ENCODE measurements around the gene ALMS1. TPM values are rescaled to one million over a fixed set of nuclear protein-coding genes. Genes with fewer than 3 reads are reported as not detected.
A peak's percentile ranks its signal among the peaks of the same experiment; 100 is the strongest.
"Not testable (repeated sequence)": the region's sequence is repeated elsewhere in the genome, so short reads cannot be mapped to it uniquely, and the experiment has no call there.

Gene ALMS1
- total RNA-seq, result 12.8 TPM

GRCh38 chr2:73385504-73386341, at the start of gene ALMS1:
ALMS1 (plus strand) TSS chr2:73385836; CDS start chr2:73385869, 33 bp downstream.
- no peaks in the 10 kb centered on the region for H3K36me3 ChIP-seq
- H3K4me1 ChIP-seq, result peaks cover 0 to 8% of the 10 kb centered on the region in 2 donors
- intact Hi-C loops (cut with DNase I), result loop anchor here (1.0 to 5.0 kb wide), 6 partner anchors 33 to 1462 kb away; partner anchors contain the start of genes CCT7, RAB11FIP5, SFXN5 and TPRKB
- DNase-seq (ENCODE audit: low spot score in 2 of 2), result peak; percentile 74 to 92
- H3K27ac ChIP-seq, result peak within 1 kb of the TSS; percentile 80 to 86
- H3K4me3 ChIP-seq, result peak within 1 kb of the TSS; percentile 69 to 86
- TF ChIP-seq CTCF (IDR thresholded peaks at IDR 0.05), result peak in 1 of 3 experiments; percentile 45
- no peaks in the 10 kb centered on the region for H3K27me3 ChIP-seq
- no peaks in the 10 kb centered on the region for H3K9me3 ChIP-seq

- peaks cover 6 to 10% of the 10 kb centered on the region in 2 donors for H3K9me3 ChIP-seq
- no peak for TF ChIP-seq CTCF (IDR thresholded peaks at IDR 0.05)
- H3K27me3 ChIP-seq, result no peaks in the 10 kb centered on the region
- H3K36me3 ChIP-seq, result no peaks in the 10 kb centered on the region
- intact Hi-C loops (cut with DNase I), result no loop called here
- H3K4me3 ChIP-seq, result no peak overlapping the region
- DNase-seq (ENCODE audit: low spot score in 2 of 2), result no peak
- H3K4me1 ChIP-seq, result no peaks in the 10 kb centered on the region
- no peak overlapping the region for H3K27ac ChIP-seq
These were observed 47.8 kb upstream of the ALMS1 start for GRCh38 chr2:73337828-73338227.

GRCh38 chr2:73339201-73339600, 46.4 kb upstream of the ALMS1 start:
- no peak for TF ChIP-seq CTCF (IDR thresholded peaks at IDR 0.05)
- H3K4me3 ChIP-seq, result no peak overlapping the region
- H3K27me3 ChIP-seq, result no peaks in the 10 kb centered on the region
- intact Hi-C loops (cut with DNase I), result no loop called here
- H3K36me3 ChIP-seq, result no peaks in the 10 kb centered on the region
- H3K27ac ChIP-seq, result no peak overlapping the region
- H3K4me1 ChIP-seq, result no peaks in the 10 kb centered on the region
- no peak for DNase-seq (ENCODE audit: low spot score in 2 of 2)
- H3K9me3 ChIP-seq, result peaks cover 6 to 9% of the 10 kb centered on the region in 2 donors

- H3K27ac ChIP-seq, result no peak overlapping the region
- intact Hi-C loops (cut with DNase I), result no loop called here
- no peaks in the 10 kb centered on the region for H3K36me3 ChIP-seq
- no peaks in the 10 kb centered on the region for H3K9me3 ChIP-seq
- H3K4me3 ChIP-seq, result no peak overlapping the region
- TF ChIP-seq CTCF (IDR thresholded peaks at IDR 0.05), result no peak
- H3K4me1 ChIP-seq, result no peaks in the 10 kb centered on the region
- no peak for DNase-seq (ENCODE audit: low spot score in 2 of 2)
- no peaks in the 10 kb centered on the region for H3K27me3 ChIP-seq
These were observed 44.6 kb upstream of the ALMS1 start for GRCh38 chr2:73341039-73341438.

- intact Hi-C loops (cut with DNase I), result no loop called here
- TF ChIP-seq CTCF (IDR thresholded peaks at IDR 0.05), result no peak
- Histone ChIP-seq H3K4me1 (no peaks in the 10 kb centered on the region), H3K27me3 (no peaks in the 10 kb centered on the region), H3K27ac (no peak overlapping the region), H3K36me3 (no peaks in the 10 kb centered on the region), H3K4me3 (no peak overlapping the region), H3K9me3 (no peaks in the 10 kb centered on the region)
- DNase-seq (ENCODE audit: low spot score in 2 of 2), result no peak
These were observed 41.6 kb upstream of the ALMS1 start for GRCh38 chr2:73343992-73344391.

GRCh38 chr2:73344747-73345146, 40.9 kb upstream of the ALMS1 start:
- H3K27ac ChIP-seq; H3K4me1 ChIP-seq; H3K9me3 ChIP-seq; H3K4me3 ChIP-seq; H3K36me3 ChIP-seq; H3K27me3 ChIP-seq; DNase-seq (ENCODE audit: low spot score in 2 of 2); intact Hi-C loops (cut with DNase I): not testable (repeated sequence)
